Stimulated activated naive B cell treated with anti-CD40 and anti-IgM and Interleukin-4, amounts not matched to agents 10 μg/mL and 1 μg/mL and 100 μg/mL, for 72 hours (primary cell): ENCODE data around the gene TPPP.

ENCODE experiments used
- ATAC-seq, 2 donors: fragments of 150-1000 bp; cut with Tn5 transposase; replicated peaks; 2 replicates each; pipeline ENCODE4 v1.10.0; 2021; ENCODE audit warnings: moderate library complexity in 1 of 2
- DNase-seq: peaks from one replicate; pipeline ENCODE4 v3.0.0; 2021
- H3K27ac Mint-ChIP-seq: one replicate; pipeline ENCODE4 v1.8.0; 2022; ENCODE audit warnings: mild to moderate bottlenecking, mixed read lengths
- H3K27me3 Mint-ChIP-seq, 2 donors: one replicate each; pipeline ENCODE4 v1.8.0; 2022; ENCODE audit warnings: mixed read lengths in 2 of 2
- H3K36me3 Mint-ChIP-seq, 2 donors: one replicate each; pipeline ENCODE4 v1.8.0; 2022; ENCODE audit warnings: mixed read lengths in 2 of 2, mild to moderate bottlenecking in 1 of 2
- H3K4me1 Mint-ChIP-seq, 2 donors: one replicate each; pipeline ENCODE4 v1.8.0; 2022; ENCODE audit warnings: mixed read lengths in 2 of 2, mild to moderate bottlenecking in 1 of 2
- H3K4me3 Mint-ChIP-seq, 2 donors: one replicate each; pipeline ENCODE4 v1.8.0; 2022; ENCODE audit warnings: mild to moderate bottlenecking in 2 of 2, mixed read lengths in 2 of 2, moderate library complexity in 1 of 2
- H3K9me3 Mint-ChIP-seq, 2 donors: one replicate each; pipeline ENCODE4 v1.8.0; 2022; ENCODE audit warnings: mixed read lengths in 2 of 2, mild to moderate bottlenecking in 1 of 2

TPPP gene

GRCh38 chr5:617896-618295, 75.3 kb downstream of the TPPP start:
- peaks cover 11 to 31% of the 10 kb centered on the region in 2 donors for H3K4me1 Mint-ChIP-seq
- no peak for ATAC-seq
- no peaks in the 10 kb centered on the region for H3K27me3 Mint-ChIP-seq
- no peak overlapping the region for H3K27ac Mint-ChIP-seq
- no peak overlapping the region for H3K4me3 Mint-ChIP-seq
- H3K36me3 Mint-ChIP-seq = peaks cover 63 to 72% of the 10 kb centered on the region in 2 donors
- H3K9me3 Mint-ChIP-seq = peaks cover 4 to 5% of the 10 kb centered on the region in 2 donors
- no peak for DNase-seq

GRCh38 chr5:616484-617039, 76.6 kb downstream of the TPPP start:
- H3K4me1 Mint-ChIP-seq = peaks cover 15 to 39% of the 10 kb centered on the region in 2 donors
- no peak for DNase-seq
- no peaks in the 10 kb centered on the region for H3K27me3 Mint-ChIP-seq
- H3K4me3 Mint-ChIP-seq = no peak overlapping the region
- H3K36me3 Mint-ChIP-seq = peaks cover 58 to 66% of the 10 kb centered on the region in 2 donors
- peaks cover 4 to 6% of the 10 kb centered on the region in 2 donors for H3K9me3 Mint-ChIP-seq
- no peak for ATAC-seq
- H3K27ac Mint-ChIP-seq = peak overlapping the region; percentile 44

- H3K36me3 Mint-ChIP-seq = peaks cover 29 to 32% of the 10 kb centered on the region in 2 donors
- ATAC-seq (peak; percentile 28 to 35), DNase-seq (peak; percentile 32)
- peaks cover 4 to 6% of the 10 kb centered on the region in 2 donors for H3K9me3 Mint-ChIP-seq
- H3K27me3 Mint-ChIP-seq = peaks cover 24 to 27% of the 10 kb centered on the region in 2 donors
- H3K4me1 Mint-ChIP-seq = peaks cover 36 to 61% of the 10 kb centered on the region in 2 donors
- peak overlapping the region; percentile 86 to 91 for H3K4me3 Mint-ChIP-seq
- peak overlapping the region; percentile 90 for H3K27ac Mint-ChIP-seq
These were observed 80.4 kb downstream of the TPPP start for GRCh38 chr5:612498-613424.

GRCh38 chr5:611731-612486, 81.2 kb downstream of the TPPP start, which contains the start of gene CEP72:
TSS of gene CEP72 (plus strand) at chr5:612340. CDS start at chr5:612362, 22 bp downstream.
- ATAC-seq (peak; percentile 86 to 91), DNase-seq (peak; percentile 83)
- Mint-ChIP-seq H3K27ac (peak within 1 kb of the TSS; percentile 91), H3K4me3 (peak within 1 kb of the TSS; percentile 86 to 91), H3K27me3 (peaks cover 32 to 36% of the 10 kb centered on the region in 2 donors), H3K9me3 (peaks cover 4 to 8% of the 10 kb centered on the region in 2 donors), H3K36me3 (peaks cover 23 to 26% of the 10 kb centered on the region in 2 donors), H3K4me1 (peaks cover 44 to 68% of the 10 kb centered on the region in 2 donors)

- H3K4me3 Mint-ChIP-seq = peak overlapping the region; percentile 86 to 89
- peaks cover 4 to 9% of the 10 kb centered on the region in 2 donors for H3K9me3 Mint-ChIP-seq
- peak overlapping the region; percentile 56 for H3K27ac Mint-ChIP-seq
- H3K36me3 Mint-ChIP-seq = peaks cover 15 to 18% of the 10 kb centered on the region in 2 donors
- DNase-seq = no peak
- no peak for ATAC-seq
- H3K4me1 Mint-ChIP-seq = peaks cover 37 to 60% of the 10 kb centered on the region in 2 donors
- H3K27me3 Mint-ChIP-seq = peaks cover 34 to 39% of the 10 kb centered on the region in 2 donors
These were observed 82.1 kb downstream of the TPPP start for GRCh38 chr5:610744-611730.

GRCh38 chr5:610011-610743, 83.0 kb downstream of the TPPP start:
- DNase-seq = no peak
- Mint-ChIP-seq H3K4me1 (peaks cover 37 to 60% of the 10 kb centered on the region in 2 donors), H3K27me3 (peaks cover 38 to 46% of the 10 kb centered on the region in 2 donors), H3K27ac (no peak overlapping the region), H3K4me3 (peak overlapping the region in 1 of 2 donors; percentile 89), H3K36me3 (peaks cover 10 to 11% of the 10 kb centered on the region in 2 donors), H3K9me3 (peaks cover 0 to 7% of the 10 kb centered on the region in 2 donors)
- no peak for ATAC-seq
